ENCODE measurements around the gene MAP4K4. TPM values are rescaled to one million over a fixed set of nuclear protein-coding genes. Genes with fewer than 3 reads are reported as not detected.

MAP4K4 gene
- total and polyA plus RNA-seq, 8 donors, result 80.2 to 143 (median 129) TPM

DNA sequence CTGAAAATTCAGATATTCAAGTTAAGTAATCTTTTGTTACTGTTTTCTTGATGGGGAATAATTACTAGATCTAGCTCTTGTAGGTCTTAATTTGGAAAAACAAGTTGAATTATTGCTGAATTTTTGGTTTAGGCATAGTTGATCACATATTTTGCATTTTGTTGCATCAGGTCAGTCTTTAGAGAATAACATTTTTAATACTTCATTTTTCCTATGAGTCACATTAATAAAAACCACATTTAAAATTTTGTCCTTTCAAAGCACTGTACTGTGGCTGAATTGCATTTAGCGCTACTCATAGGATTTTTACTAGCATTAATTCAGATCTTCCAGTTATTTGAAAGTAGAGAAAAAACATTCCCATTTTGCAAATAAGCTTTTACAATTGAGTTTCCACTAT is 23.2 kb downstream of the MAP4K4 start:
- H3K36me3 ChIP-seq, result no peaks in the 10 kb centered on the region
- no peak overlapping the region for H3K27ac ChIP-seq
- intact Hi-C loops (cut with DNase I), result no loop called here
- DNase-seq (no peak), ATAC-seq (no peak)
- H3K9me3 ChIP-seq, result no peaks in the 10 kb centered on the region
- H3K4me3 ChIP-seq, result no peak overlapping the region
- TF ChIP-seq, protein P1, sequence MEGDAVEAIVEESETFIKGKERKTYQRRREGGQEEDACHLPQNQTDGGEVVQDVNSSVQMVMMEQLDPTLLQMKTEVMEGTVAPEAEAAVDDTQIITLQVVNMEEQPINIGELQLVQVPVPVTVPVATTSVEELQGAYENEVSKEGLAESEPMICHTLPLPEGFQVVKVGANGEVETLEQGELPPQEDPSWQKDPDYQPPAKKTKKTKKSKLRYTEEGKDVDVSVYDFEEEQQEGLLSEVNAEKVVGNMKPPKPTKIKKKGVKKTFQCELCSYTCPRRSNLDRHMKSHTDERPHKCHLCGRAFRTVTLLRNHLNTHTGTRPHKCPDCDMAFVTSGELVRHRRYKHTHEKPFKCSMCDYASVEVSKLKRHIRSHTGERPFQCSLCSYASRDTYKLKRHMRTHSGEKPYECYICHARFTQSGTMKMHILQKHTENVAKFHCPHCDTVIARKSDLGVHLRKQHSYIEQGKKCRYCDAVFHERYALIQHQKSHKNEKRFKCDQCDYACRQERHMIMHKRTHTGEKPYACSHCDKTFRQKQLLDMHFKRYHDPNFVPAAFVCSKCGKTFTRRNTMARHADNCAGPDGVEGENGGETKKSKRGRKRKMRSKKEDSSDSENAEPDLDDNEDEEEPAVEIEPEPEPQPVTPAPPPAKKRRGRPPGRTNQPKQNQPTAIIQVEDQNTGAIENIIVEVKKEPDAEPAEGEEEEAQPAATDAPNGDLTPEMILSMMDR (IDR thresholded peaks at IDR 0.05), result no peak
- no peaks in the 10 kb centered on the region for H3K27me3 ChIP-seq
- H3K4me1 ChIP-seq, result peaks cover 0 to 84% of the 10 kb centered on the region in 2 donors

DNA sequence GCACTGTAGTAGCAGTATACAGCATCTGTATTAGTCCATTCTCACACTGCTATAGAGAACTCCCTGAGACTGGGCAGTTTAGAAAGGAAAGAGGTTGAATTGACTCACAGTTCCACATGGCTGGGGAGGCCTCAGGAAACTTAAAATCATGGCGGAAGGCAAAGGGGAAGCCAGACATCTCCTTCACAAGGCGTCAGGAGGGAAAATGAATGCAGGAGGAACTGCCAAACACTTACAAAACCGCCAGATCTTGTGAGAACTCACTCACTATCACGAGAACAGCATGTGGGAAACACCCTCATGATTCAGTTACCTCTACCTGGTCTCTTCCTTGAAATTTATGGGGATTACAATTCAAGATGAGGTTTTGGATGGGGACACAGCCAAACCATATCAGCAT is 25.4 kb downstream of the MAP4K4 start:
- Histone ChIP-seq H3K4me3 (no peak overlapping the region), H3K27me3 (no peaks in the 10 kb centered on the region), H3K36me3 (no peaks in the 10 kb centered on the region), H3K27ac (peak overlapping the region; percentile 42 to 81), H3K4me1 (peaks cover 0 to 64% of the 10 kb centered on the region in 2 donors), H3K9me3 (no peaks in the 10 kb centered on the region)
- DNase-seq (no peak), ATAC-seq (peak; percentile 37)
- TF ChIP-seq, protein P1 (IDR thresholded peaks at IDR 0.05), result no peak
- intact Hi-C loops (cut with DNase I), result no loop called here

DNA sequence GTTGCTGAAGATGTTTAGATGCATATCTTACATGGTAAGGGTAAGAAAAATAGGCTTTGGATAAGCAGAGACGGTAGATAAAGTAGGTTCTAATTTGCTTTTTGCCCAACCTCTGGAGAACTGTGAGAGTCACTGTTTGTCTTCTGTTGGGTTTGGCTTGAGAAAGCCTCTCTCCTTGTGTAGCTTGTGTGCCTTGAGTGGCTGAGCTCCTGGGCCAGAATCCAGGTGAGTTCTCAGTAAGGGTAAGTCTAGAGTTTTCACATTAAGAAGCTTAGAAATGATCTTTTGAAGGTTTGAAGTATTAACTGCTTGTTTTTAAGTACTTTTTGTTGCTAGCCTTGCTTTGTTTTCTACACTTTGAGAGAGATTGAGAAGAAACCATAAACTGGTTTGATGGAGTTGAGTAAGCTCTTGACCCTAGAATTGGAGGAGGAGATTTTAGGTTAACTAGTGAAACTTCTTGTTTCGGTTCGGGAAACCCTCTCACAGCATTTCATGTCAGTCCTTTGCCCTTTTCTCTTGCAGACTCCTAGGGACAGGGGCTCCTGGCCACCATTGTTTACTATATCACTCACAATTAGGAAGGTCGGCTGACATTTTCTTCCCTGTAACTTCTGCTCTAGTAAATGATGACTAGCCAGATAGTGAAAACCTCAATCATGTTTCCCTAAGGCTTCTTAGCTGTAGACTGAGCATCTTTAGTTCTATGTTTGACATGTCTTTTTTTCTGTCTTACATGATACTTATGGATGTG is 26.0 kb downstream of the MAP4K4 start:
- no peaks in the 10 kb centered on the region for H3K9me3 ChIP-seq
- intact Hi-C loops (cut with DNase I), result no loop called here
- H3K4me3 ChIP-seq, result no peak overlapping the region
- peak overlapping the region; percentile 42 to 81 for H3K27ac ChIP-seq
- peak; percentile 92 for ATAC-seq
- no peaks in the 10 kb centered on the region for H3K36me3 ChIP-seq
- peak in 2 of 4 donors; percentile 65 for DNase-seq
- TF ChIP-seq, protein P1 (IDR thresholded peaks at IDR 0.05), result no peak
- H3K27me3 ChIP-seq, result no peaks in the 10 kb centered on the region
- H3K4me1 ChIP-seq, result peaks cover 0 to 66% of the 10 kb centered on the region in 2 donors

DNA sequence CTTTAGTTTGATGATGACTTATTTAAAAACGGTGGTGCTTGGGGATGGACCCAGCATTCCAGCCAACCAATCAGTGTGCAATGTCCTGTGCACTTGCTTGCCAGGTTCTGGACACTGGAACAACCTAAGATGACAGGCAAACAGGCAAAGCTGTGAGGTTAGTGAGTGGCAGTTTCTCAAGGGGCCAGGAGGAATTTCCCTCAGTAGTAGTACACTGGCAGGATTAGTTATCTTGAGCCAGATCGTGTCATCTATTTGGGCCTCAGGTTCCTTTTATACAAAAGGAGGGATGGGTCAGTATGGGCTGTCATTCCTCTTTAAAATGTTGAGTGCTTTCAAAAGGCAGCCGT is 26.6 kb downstream of the MAP4K4 start:
- DNase-seq (no peak), ATAC-seq (peak; percentile 60)
- Histone ChIP-seq H3K36me3 (no peaks in the 10 kb centered on the region), H3K9me3 (no peaks in the 10 kb centered on the region), H3K4me1 (peaks cover 0 to 65% of the 10 kb centered on the region in 2 donors), H3K27me3 (no peaks in the 10 kb centered on the region), H3K4me3 (no peak overlapping the region), H3K27ac (peak overlapping the region; percentile 42 to 81)
- TF ChIP-seq, protein P1 (IDR thresholded peaks at IDR 0.05), result no peak
- intact Hi-C loops (cut with DNase I), result no loop called here

DNA sequence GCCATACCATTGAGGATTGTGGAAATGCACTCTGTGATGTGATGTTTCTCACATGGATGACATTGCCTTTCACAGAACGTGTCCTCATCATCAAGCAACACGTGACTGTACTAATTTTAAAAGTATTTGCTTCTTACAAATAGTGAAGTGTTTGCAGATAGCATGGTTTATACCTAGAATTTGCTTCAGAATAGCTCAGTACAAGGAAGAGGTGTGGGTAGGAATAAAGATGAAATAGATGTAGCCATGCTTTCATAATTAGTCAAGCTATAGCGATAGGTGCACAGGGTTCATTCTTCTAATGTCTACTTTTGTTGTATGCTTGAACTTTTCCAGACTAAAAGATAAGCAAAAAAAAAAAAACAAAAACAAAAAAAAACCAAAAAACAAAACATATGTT is 27.5 kb downstream of the MAP4K4 start:
- Histone ChIP-seq H3K4me1 (peaks cover 0 to 64% of the 10 kb centered on the region in 2 donors), H3K27ac (no peak overlapping the region), H3K9me3 (no peaks in the 10 kb centered on the region), H3K4me3 (no peak overlapping the region), H3K36me3 (no peaks in the 10 kb centered on the region), H3K27me3 (no peaks in the 10 kb centered on the region)
- intact Hi-C loops (cut with DNase I), result no loop called here
- DNase-seq (no peak), ATAC-seq (no peak)
- TF ChIP-seq, protein P1 (IDR thresholded peaks at IDR 0.05), result no peak

All from left lung (tissue), 10 donors.